Upper lobe of left lung (tissue), 6 donors: Measurements from ENCODE around the gene AMACR. TPM values are rescaled to one million over a fixed set of nuclear protein-coding genes. Genes with fewer than 3 reads are reported as not detected.

Experiments
- ATAC-seq, 2 donors: fragments of 200-7000 bp; cut with Tn5 transposase; one replicate each; pipeline ENCODE4 v1.9.1; 2022; ENCODE audit warnings: mild to moderate bottlenecking in 2 of 2, moderate library complexity in 2 of 2; ENCODE audit not compliant: low FRiP score in 2 of 2
- DNase-seq, 2 donors: peaks; one replicate each; pipeline ENCODE4 v3.0.0-alpha.2; 2019 to 2020
- H3K27ac ChIP-seq, 4 donors: fragments of 200-600 bp; sonication (generic); one replicate each; pipeline ENCODE4 v1.5.1; 2016 to 2019
- H3K27me3 ChIP-seq, 4 donors: fragments of 200-600 bp; sonication (generic); one replicate each; pipeline ENCODE4 v1.5.1; 2017 to 2019
- H3K36me3 ChIP-seq, 4 donors: fragments of 200-600 bp; sonication (generic); one replicate each; pipeline ENCODE4 v1.5.1; 2016 to 2019
- H3K4me1 ChIP-seq, 4 donors: fragments of 200-600 bp; sonication (generic); one replicate each; pipeline ENCODE4 v1.5.1; 2018 to 2019
- H3K4me3 ChIP-seq, 4 donors: fragments of 200-600 bp; sonication (generic); one replicate each; pipeline ENCODE4 v1.5.1; 2017 to 2019; ENCODE audit warnings: mild to moderate bottlenecking in 2 of 4, moderate library complexity in 1 of 4
- H3K9me3 ChIP-seq, 4 donors: fragments of 200-600 bp; sonication (generic); one replicate each; pipeline ENCODE4 v1.5.1; 2018 to 2019
- CTCF ChIP-seq, 6 experiments: fragments of 450-650 bp in 4 of 6; fragments of 200-600 bp in 2 of 6; sonication (generic) in 2 of 6; IDR thresholded peaks; one replicate each; pipeline ENCODE4 v1.5.1; 2016 to 2019; ENCODE audit warnings: antibody characterized with exemption in 6 of 6
- EP300 ChIP-seq, 4 donors: sonication (generic); formaldehyde crosslinking; IDR thresholded peaks; one replicate each; pipeline ENCODE4 v1.5.1; 2017; ENCODE audit warnings: antibody characterized with exemption in 4 of 4, control low read depth in 2 of 4
- POLR2A ChIP-seq, 4 donors: fragments of 450-650 bp; IDR thresholded peaks; one replicate each; pipeline ENCODE4 v1.5.1; 2016 to 2017; ENCODE audit warnings: antibody characterized with exemption in 4 of 4, mild to moderate bottlenecking in 2 of 4
- POLR2AphosphoS5 ChIP-seq, 2 donors: sonication (generic); formaldehyde crosslinking; IDR thresholded peaks; one replicate each; pipeline ENCODE4 v1.5.1; 2017; ENCODE audit warnings: antibody characterized with exemption in 2 of 2
- WGBS, 2 donors: methylation state at CpG; one replicate each; pipeline ENCODE4 v1.1.5; 2017 to 2018; 5-methylcytosine and 5-hydroxymethylcytosine counted together
- total RNA-seq, 6 donors: library from RNA; depleted of rRNA in 4 of 6; stranded (reverse); fragments of >200 nt in 4 of 6; gene quantifications; one replicate each; pipeline versions ENCODE4 v1.1.0 to v1.2.1, GENCODE V29; 2016 to 2021
- donor health status: DM: no; HTN: no; CAD: no; lungs with moderate emphysema.
- donor health status: DM: no; HTN: yes; CAD: no; lungs with severe emphysema.

Gene AMACR
- total RNA-seq, result 10 to 100 TPM in 4 of 6 donors, 1 to 10 TPM in 2; 7.3 to 18.7 (median 11.6) TPM

DNA sequence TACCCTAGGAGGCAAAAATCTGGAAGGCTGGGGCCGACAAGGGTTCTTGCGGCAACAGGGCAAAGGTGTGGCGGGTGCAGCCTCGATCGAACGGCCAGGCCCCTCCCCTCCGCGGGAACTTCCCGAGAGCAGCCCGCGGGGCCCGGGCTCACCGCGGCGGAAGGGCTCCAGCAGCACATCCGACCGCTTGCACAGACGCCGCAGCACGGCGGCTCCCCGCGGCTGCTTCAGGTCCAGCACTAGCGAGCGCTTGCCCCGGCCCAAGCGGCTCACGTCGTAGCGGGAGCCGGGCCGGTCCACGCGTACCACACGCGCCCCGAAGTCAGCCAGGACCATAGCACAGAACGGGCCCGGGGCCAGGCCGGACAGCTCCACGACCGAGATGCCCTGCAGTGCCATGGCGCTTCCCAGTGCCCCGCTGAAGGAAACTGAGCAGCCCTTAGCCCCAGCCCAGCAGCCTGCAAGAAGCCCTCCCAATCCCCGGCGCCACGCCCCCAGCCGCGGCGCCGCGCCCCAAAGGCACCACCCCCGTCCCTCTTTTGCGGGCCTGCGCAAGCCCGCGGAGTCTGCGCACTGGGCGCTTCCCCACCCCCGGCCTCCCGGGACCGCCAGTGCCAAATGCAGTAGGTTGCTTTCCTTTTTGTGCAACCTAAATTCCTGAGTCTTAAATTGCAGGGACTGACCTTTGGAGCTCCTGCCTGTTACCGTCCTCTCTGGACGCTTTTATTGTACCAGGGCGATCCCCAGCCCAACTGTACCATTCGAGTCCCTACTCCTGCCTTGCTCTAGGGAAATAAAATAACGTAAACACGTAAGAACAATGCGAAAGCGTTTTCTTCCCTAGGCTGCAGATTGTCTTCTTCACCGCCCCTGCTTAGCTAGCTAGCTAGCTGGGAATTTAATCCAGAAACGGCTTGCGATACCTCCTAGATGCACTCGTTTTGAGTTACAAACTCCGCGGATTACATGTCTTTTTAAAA is at the start of gene AMACR:
Gene AMACR (minus strand): TSS at position 430 of the 980 bp plus-strand sequence. CDS start 31 bp downstream, at position 399.
- TF ChIP-seq CTCF (IDR thresholded peaks at IDR 0.05) (peak in 2 of 6 experiments; percentile 16 to 33), EP300 (IDR thresholded peaks at IDR 0.05) (no peak), POLR2A (IDR thresholded peaks at IDR 0.05) (peak in 3 of 4 donors; percentile 82 to 96 (median 94)), POLR2AphosphoS5 (IDR thresholded peaks at IDR 0.05) (peak; percentile 43 to 81)
- H3K9me3 ChIP-seq, result no peaks in the 10 kb centered on the region
- H3K4me1 ChIP-seq, result peaks cover 11 to 26% (median 13%) of the 10 kb centered on the region in 4 donors
- peak within 1 kb of the TSS; percentile 61 to 79 (median 72) for H3K4me3 ChIP-seq
- no peaks in the 10 kb centered on the region for H3K27me3 ChIP-seq
- H3K36me3 ChIP-seq, result peaks cover 0 to 13% (median 6%) of the 10 kb centered on the region in 4 donors
- peak within 1 kb of the TSS; percentile 81 to 96 (median 86) for H3K27ac ChIP-seq
- peak; percentile 97 for ATAC-seq
- WGBS, 2 donors, result 0% methylated on average over 40 to 72 of the region's 76 CpGs
- DNase-seq, result peak; percentile 93 to 99

GRCh38 chr5:34057569-34057968 is 49.7 kb upstream of the AMACR start:
- Histone ChIP-seq H3K4me3 (no peak overlapping the region), H3K9me3 (no peaks in the 10 kb centered on the region), H3K36me3 (no peaks in the 10 kb centered on the region), H3K27me3 (no peaks in the 10 kb centered on the region), H3K27ac (no peak overlapping the region), H3K4me1 (no peaks in the 10 kb centered on the region)
- 83 to 89% methylated on average over 5 of the region's 5 CpGs for WGBS, 2 donors
- ATAC-seq (no peak), DNase-seq (no peak)
- no peak for TF ChIP-seq EP300 (IDR thresholded peaks at IDR 0.05)
- no peak for TF ChIP-seq POLR2AphosphoS5 (IDR thresholded peaks at IDR 0.05)
- TF ChIP-seq POLR2A (IDR thresholded peaks at IDR 0.05), result no peak
- no peak for TF ChIP-seq CTCF (IDR thresholded peaks at IDR 0.05)

DNA sequence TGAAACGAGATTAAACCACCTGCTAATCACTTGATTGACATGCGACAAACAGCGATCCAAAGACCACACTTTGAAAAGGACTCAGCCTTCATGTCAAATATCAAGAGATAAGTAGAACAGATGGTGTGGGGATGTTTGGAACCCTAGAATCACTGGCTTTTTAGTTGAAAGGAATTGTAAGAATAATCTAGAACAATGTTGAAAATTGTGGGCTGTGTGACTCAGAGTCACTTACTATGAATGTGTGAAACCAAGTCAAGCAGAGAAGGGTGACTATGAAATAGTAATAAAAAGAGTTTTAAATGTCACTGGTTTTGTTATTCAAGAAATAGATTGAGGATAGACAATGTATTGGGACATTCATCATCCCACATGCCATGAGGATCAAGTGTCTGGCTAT is 49.3 kb upstream of the AMACR start:
- 98 to 99% methylated on average over 3 of the region's 3 CpGs for WGBS, 2 donors
- TF ChIP-seq CTCF (IDR thresholded peaks at IDR 0.05) (no peak), POLR2AphosphoS5 (IDR thresholded peaks at IDR 0.05) (no peak), EP300 (IDR thresholded peaks at IDR 0.05) (no peak), POLR2A (IDR thresholded peaks at IDR 0.05) (no peak)

DNA sequence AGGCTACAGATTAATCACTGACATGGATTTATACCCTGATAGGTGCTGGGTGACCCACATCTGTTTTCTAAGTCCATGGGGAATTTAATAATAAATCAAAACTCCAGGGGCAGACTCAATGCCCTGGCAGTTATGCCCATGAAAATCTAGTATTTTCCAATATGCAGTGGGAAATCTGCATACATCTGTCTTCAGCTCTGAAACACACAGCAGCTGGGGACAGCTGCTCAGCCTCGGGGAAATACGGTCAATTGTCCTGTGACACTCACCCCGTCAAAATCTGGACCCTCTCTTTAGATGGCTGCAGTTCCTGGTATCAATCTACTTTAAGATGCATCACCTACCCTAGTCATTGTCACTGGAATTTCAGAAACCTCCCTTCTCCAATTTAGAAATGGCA is 47.8 kb upstream of the AMACR start:
- DNase-seq, result no peak
- no peak overlapping the region for H3K4me3 ChIP-seq
- TF ChIP-seq EP300 (IDR thresholded peaks at IDR 0.05), result no peak
- TF ChIP-seq POLR2A (IDR thresholded peaks at IDR 0.05), result no peak
- TF ChIP-seq POLR2AphosphoS5 (IDR thresholded peaks at IDR 0.05), result no peak
- TF ChIP-seq CTCF (IDR thresholded peaks at IDR 0.05), result no peak
- H3K27me3 ChIP-seq, result no peaks in the 10 kb centered on the region
- H3K9me3 ChIP-seq, result no peaks in the 10 kb centered on the region
- WGBS, 2 donors, result 66 to 86% methylated on average over 3 of the region's 3 CpGs
- H3K36me3 ChIP-seq, result peaks cover 0 to 3% (median 0%) of the 10 kb centered on the region in 4 donors
- H3K27ac ChIP-seq, result no peak overlapping the region
- ATAC-seq, result no peak
- H3K4me1 ChIP-seq, result peaks cover 0 to 2% (median 0%) of the 10 kb centered on the region in 4 donors

More for the DNA sequence above, 49.3 kb upstream of the AMACR start:
- Histone ChIP-seq H3K27ac (no peak overlapping the region), H3K27me3 (no peaks in the 10 kb centered on the region), H3K4me1 (no peaks in the 10 kb centered on the region), H3K36me3 (no peaks in the 10 kb centered on the region), H3K9me3 (no peaks in the 10 kb centered on the region), H3K4me3 (no peak overlapping the region)
- DNase-seq (no peak), ATAC-seq (no peak)
